Neuronal stem cell (in vitro differentiated cells): ENCODE measurements around the gene MAPK1.

ENCODE experiments used
- DNase-seq: peaks from one replicate; pipeline ENCODE4 v3.0.0-alpha.2; 2013; ENCODE audit warnings: low spot score
- H2AFZ ChIP-seq: one replicate; pipeline ENCODE4 v1.6.1; 2013; ENCODE audit warnings: mild to moderate bottlenecking, low read length, inconsistent platforms
- H2AK5ac ChIP-seq: 2 replicates; pipeline ENCODE4 v1.6.1; 2013; ENCODE audit warnings: low read depth, mild to moderate bottlenecking, inconsistent platforms, low read length, moderate library complexity, mixed read lengths
- H2BK120ac ChIP-seq: 2 replicates; pipeline ENCODE4 v1.6.1; 2013; ENCODE audit warnings: low read depth, mild to moderate bottlenecking, inconsistent platforms, low read length, moderate library complexity, mixed read lengths
- H2BK12ac ChIP-seq: one replicate; pipeline ENCODE4 v1.6.1; 2013; ENCODE audit warnings: low read length, inconsistent platforms
- H2BK15ac ChIP-seq: 2 replicates; pipeline ENCODE4 v1.6.1; 2013; ENCODE audit warnings: mild to moderate bottlenecking, low read length, inconsistent platforms, mixed read lengths
- H2BK5ac ChIP-seq: one replicate; pipeline ENCODE4 v1.6.1; 2013; ENCODE audit warnings: inconsistent platforms, mild to moderate bottlenecking, low read length, moderate library complexity
- H3K14ac ChIP-seq: one replicate; pipeline ENCODE4 v1.6.1; 2013; ENCODE audit warnings: low read length, inconsistent platforms
- H3K18ac ChIP-seq: 2 replicates; pipeline ENCODE4 v1.6.1; 2013; ENCODE audit warnings: low read length, inconsistent platforms
- H3K23ac ChIP-seq: 2 replicates; pipeline ENCODE4 v1.6.1; 2013; ENCODE audit warnings: low read depth, mild to moderate bottlenecking, mixed read lengths, low read length, inconsistent platforms; ENCODE audit not compliant: poor library complexity
- H3K27ac ChIP-seq: replicated peaks from 3 replicates; pipeline ENCODE4 v1.5.1; 2013; ENCODE audit warnings: low read length, inconsistent platforms
- H3K27me3 ChIP-seq, 3 experiments: 2 replicates each; pipeline ENCODE4 v1.6.1; 2013; ENCODE audit warnings: low read length in 3 of 3, mild to moderate bottlenecking in 2 of 3, inconsistent platforms in 1 of 3, low read depth in 1 of 3, mixed read lengths in 1 of 3, moderate library complexity in 1 of 3; ENCODE audit not compliant: control insufficient read depth in 3 of 3, insufficient read depth in 3 of 3
- H3K36me3 ChIP-seq, 2 donors: replicated peaks in 1 of 2; 2 replicates each; pipeline ENCODE4 v1.6.1; 2013; ENCODE audit warnings: low read length in 2 of 2; ENCODE audit not compliant: control insufficient read depth in 2 of 2, insufficient read depth in 2 of 2
- H3K4ac ChIP-seq: 2 replicates; pipeline ENCODE4 v1.6.1; 2013; ENCODE audit warnings: inconsistent platforms, mild to moderate bottlenecking, low read length, moderate library complexity
- H3K4me1 ChIP-seq, 2 donors: 1 replicate in 1 of 2; 2 replicates in 1 of 2; pipeline ENCODE4 v1.6.1; 2013; ENCODE audit warnings: low read length in 2 of 2, low read depth in 1 of 2; ENCODE audit not compliant: control insufficient read depth in 2 of 2, insufficient read depth in 1 of 2
- H3K4me2 ChIP-seq: one replicate; pipeline ENCODE4 v1.6.1; 2013; ENCODE audit warnings: mild to moderate bottlenecking, low read length, inconsistent platforms; ENCODE audit not compliant: insufficient read depth, poor library complexity, severe bottlenecking
- H3K4me3 ChIP-seq, 2 donors: 2 replicates each; pipeline ENCODE4 v1.5.1; 2013; ENCODE audit warnings: low read length in 2 of 2, mild to moderate bottlenecking in 2 of 2, inconsistent platforms in 1 of 2, moderate library complexity in 1 of 2
- H3K79me1 ChIP-seq: one replicate; pipeline ENCODE4 v1.6.1; 2013; ENCODE audit warnings: low read depth, mild to moderate bottlenecking, inconsistent platforms, low read length, moderate library complexity
- H3K9ac ChIP-seq: one replicate; pipeline ENCODE4 v1.6.1; 2013; ENCODE audit warnings: mild to moderate bottlenecking, low read depth, low read length, inconsistent platforms; ENCODE audit not compliant: poor library complexity
- H3K9me3 ChIP-seq, 2 donors: replicated peaks in 1 of 2; 2 replicates each; pipeline versions ENCODE3 to v1.6.1; 2013; ENCODE audit warnings: low read length in 2 of 2, mild to moderate bottlenecking in 2 of 2, inconsistent platforms in 1 of 2, low read depth in 1 of 2, mixed read lengths in 1 of 2, moderate library complexity in 1 of 2; ENCODE audit not compliant: control insufficient read depth in 2 of 2, insufficient read depth in 1 of 2
- H4K8ac ChIP-seq: one replicate; pipeline ENCODE4 v1.6.1; 2013; ENCODE audit warnings: low read depth, mild to moderate bottlenecking, inconsistent platforms, low read length, moderate library complexity
- H4K91ac ChIP-seq: one replicate; pipeline ENCODE4 v1.6.1; 2013; ENCODE audit warnings: low read length, low read depth, mild to moderate bottlenecking, inconsistent platforms; ENCODE audit not compliant: poor library complexity
- WGBS, 2 donors: extraction: QIAGEN DNeasy Blood & Tissue Kit; methylation state at CpG; one replicate each; pipeline ENCODE4 v1.1.7; 2013; ENCODE audit warnings: missing lambda C conversion rate in 2 of 2, mixed read lengths in 1 of 2; ENCODE audit not compliant: insufficient read length in 2 of 2, insufficient replicate concordance in 1 of 2; ENCODE audit errors: extremely low coverage in 2 of 2; 5-methylcytosine and 5-hydroxymethylcytosine counted together

Gene MAPK1

GRCh38 chr22:21824445-21824912 is 43.0 kb downstream of the MAPK1 start:
- H4K8ac ChIP-seq = no peak overlapping the region
- no peaks in the 10 kb centered on the region for H3K27me3 ChIP-seq
- H4K91ac ChIP-seq = no peak overlapping the region
- no peak overlapping the region for H2BK12ac ChIP-seq
- peaks cover 0 to 5% of the 10 kb centered on the region in 2 donors for H3K36me3 ChIP-seq
- no peak overlapping the region for H3K4me2 ChIP-seq
- H3K23ac ChIP-seq = no peak overlapping the region
- no peak overlapping the region for H2AK5ac ChIP-seq
- peaks cover under 1 to 2% of the 10 kb centered on the region in 2 donors for H3K4me1 ChIP-seq
- no CpG with 5 or more reads among the region's 1 CpG for WGBS, 2 donors
- no peak overlapping the region for H3K14ac ChIP-seq
- no peak overlapping the region for H3K27ac ChIP-seq
- peaks cover 0 to 3% of the 10 kb centered on the region in 2 donors for H3K9me3 ChIP-seq
- H2BK120ac ChIP-seq = no peak overlapping the region
- H2AFZ ChIP-seq = no peak overlapping the region
- H3K4me3 ChIP-seq = no peak overlapping the region
- no peak overlapping the region for H3K4ac ChIP-seq
- H3K79me1 ChIP-seq = peaks cover 3% of the 10 kb centered on the region
- H2BK15ac ChIP-seq = no peak overlapping the region
- no peak overlapping the region for H3K18ac ChIP-seq
- H2BK5ac ChIP-seq = no peak overlapping the region
- no peak for DNase-seq
- H3K9ac ChIP-seq = no peak overlapping the region

GRCh38 chr22:21823740-21824444 is 43.6 kb downstream of the MAPK1 start:
- Histone ChIP-seq H2BK120ac (no peak overlapping the region), H3K23ac (no peak overlapping the region), H3K14ac (no peak overlapping the region), H3K4ac (no peak overlapping the region), H3K27ac (no peak overlapping the region), H3K36me3 (peaks cover 0 to 5% of the 10 kb centered on the region in 2 donors), H2BK12ac (no peak overlapping the region), H3K4me3 (no peak overlapping the region), H3K18ac (no peak overlapping the region), H2BK15ac (no peak overlapping the region), H4K91ac (no peak overlapping the region), H2AFZ (no peak overlapping the region), H3K4me2 (no peak overlapping the region), H3K79me1 (peaks cover 3% of the 10 kb centered on the region), H3K9ac (no peak overlapping the region), H2AK5ac (no peak overlapping the region), H3K9me3 (peaks cover 0 to 3% of the 10 kb centered on the region in 2 donors), H2BK5ac (no peak overlapping the region), H4K8ac (no peak overlapping the region), H3K4me1 (peaks cover 3 to 5% of the 10 kb centered on the region in 2 donors), H3K27me3 (no peaks in the 10 kb centered on the region)
- no peak for DNase-seq
- WGBS, 2 donors = no CpG with 5 or more reads among the region's 5 CpGs

- no peak overlapping the region for H2BK5ac ChIP-seq
- H2BK12ac ChIP-seq = no peak overlapping the region
- H2BK120ac ChIP-seq = no peak overlapping the region
- peaks cover 6 to 9% of the 10 kb centered on the region in 2 donors for H3K4me1 ChIP-seq
- H3K9ac ChIP-seq = no peak overlapping the region
- H2AFZ ChIP-seq = no peak overlapping the region
- no peak for DNase-seq
- no peak overlapping the region for H3K18ac ChIP-seq
- H3K23ac ChIP-seq = no peak overlapping the region
- no CpG with 5 or more reads among the region's 2 CpGs for WGBS, 2 donors
- H3K9me3 ChIP-seq = no peaks in the 10 kb centered on the region
- no peak overlapping the region for H3K4me3 ChIP-seq
- H3K36me3 ChIP-seq = peaks cover 0 to 13% of the 10 kb centered on the region in 2 donors
- no peak overlapping the region for H4K91ac ChIP-seq
- no peak overlapping the region for H3K27ac ChIP-seq
- H4K8ac ChIP-seq = no peak overlapping the region
- peaks cover 6% of the 10 kb centered on the region for H3K79me1 ChIP-seq
- no peak overlapping the region for H3K4me2 ChIP-seq
- no peak overlapping the region for H3K4ac ChIP-seq
- H3K14ac ChIP-seq = no peak overlapping the region
- no peak overlapping the region for H2BK15ac ChIP-seq
- H3K27me3 ChIP-seq = no peaks in the 10 kb centered on the region
- no peak overlapping the region for H2AK5ac ChIP-seq
Measured at GRCh38 chr22:21819183-21819770, 48.2 kb downstream of the MAPK1 start.

- no peak overlapping the region for H4K8ac ChIP-seq
- H3K14ac ChIP-seq = no peak overlapping the region
- H3K27me3 ChIP-seq = no peaks in the 10 kb centered on the region
- peak overlapping the region; percentile 53 for H3K18ac ChIP-seq
- no peak overlapping the region for H3K4me3 ChIP-seq
- no peak overlapping the region for H2AFZ ChIP-seq
- peaks cover 6 to 9% of the 10 kb centered on the region in 2 donors for H3K4me1 ChIP-seq
- no peak overlapping the region for H3K4ac ChIP-seq
- no peak overlapping the region for H3K9ac ChIP-seq
- no peak overlapping the region for H2AK5ac ChIP-seq
- no peak overlapping the region for H3K27ac ChIP-seq
- H2BK15ac ChIP-seq = no peak overlapping the region
- H3K4me2 ChIP-seq = no peak overlapping the region
- H3K36me3 ChIP-seq = peaks cover 0 to 17% of the 10 kb centered on the region in 2 donors
- H3K23ac ChIP-seq = no peak overlapping the region
- H3K79me1 ChIP-seq = peaks cover 6% of the 10 kb centered on the region
- H2BK5ac ChIP-seq = no peak overlapping the region
- H2BK12ac ChIP-seq = no peak overlapping the region
- H3K9me3 ChIP-seq = no peaks in the 10 kb centered on the region
- DNase-seq = no peak
- no peak overlapping the region for H2BK120ac ChIP-seq
- WGBS, 2 donors = no CpG with 5 or more reads among the region's 8 CpGs
- H4K91ac ChIP-seq = no peak overlapping the region
Measured at GRCh38 chr22:21818487-21819182, 48.8 kb downstream of the MAPK1 start.
